Large intestine (tissue), 3 donors: ENCODE measurements around the gene AMELX. TPM values are rescaled to one million over a fixed set of nuclear protein-coding genes. Genes with fewer than 3 reads are reported as not detected.

Source experiments
- DNase-seq, 2 donors: peaks; one replicate each; pipeline versions ENCODE4 v3.0.0 to v3.0.0-alpha.2; 2013
- H3K27ac ChIP-seq: one replicate; pipeline ENCODE4 v1.5.1; 2013; ENCODE audit warnings: low read length
- H3K27me3 ChIP-seq: 2 replicates; pipeline ENCODE4 v1.6.1; 2013; ENCODE audit warnings: low read length; ENCODE audit not compliant: control insufficient read depth, insufficient read depth
- H3K36me3 ChIP-seq: 2 replicates; pipeline ENCODE4 v1.6.1; 2013; ENCODE audit warnings: low read length; ENCODE audit not compliant: control insufficient read depth, insufficient read depth
- H3K4me1 ChIP-seq: one replicate; pipeline ENCODE4 v1.6.1; 2013; ENCODE audit warnings: low read length; ENCODE audit not compliant: control insufficient read depth, insufficient read depth
- H3K4me3 ChIP-seq: one replicate; pipeline ENCODE4 v1.5.1; 2013; ENCODE audit warnings: low read length
- H3K9me3 ChIP-seq: one replicate; pipeline ENCODE4 v1.6.1; 2013; ENCODE audit warnings: mild to moderate bottlenecking, low read depth, low read length, moderate library complexity; ENCODE audit not compliant: control insufficient read depth
- WGBS: methylation state at CpG from one replicate; pipeline ENCODE4 v1.1.5; 2013; ENCODE audit warnings: low lambda C conversion rate; ENCODE audit not compliant: insufficient coverage; 5-methylcytosine and 5-hydroxymethylcytosine counted together
- polyA plus RNA-seq: library from polyadenylated mRNA; unstranded; fragments of 120-200 nt; gene quantifications from one replicate; pipeline ENCODE4 v1.2.1, GENCODE V29; 2013

The AMELX gene
- polyA plus RNA-seq, 1 donor: not detected

- H3K27ac ChIP-seq: peak overlapping the region; percentile 5
- no peaks in the 10 kb centered on the region for H3K36me3 ChIP-seq
- no peaks in the 10 kb centered on the region for H3K9me3 ChIP-seq
- H3K27me3 ChIP-seq: no peaks in the 10 kb centered on the region
- H3K4me1 ChIP-seq: peaks cover 12% of the 10 kb centered on the region
- no CpG with 5 or more reads among the region's 1 CpG for WGBS
- no peak overlapping the region for H3K4me3 ChIP-seq
- peak; percentile 30 to 62 for DNase-seq
Measured at GRCh38 chrX:11337292-11338009, 44.2 kb downstream of the AMELX start.

GRCh38 chrX:11341274-11342201, 48.3 kb downstream of the AMELX start:
- no peaks in the 10 kb centered on the region for H3K27me3 ChIP-seq
- H3K4me3 ChIP-seq: no peak overlapping the region
- WGBS: 0% methylated on average over 1 of the region's 10 CpGs
- no peaks in the 10 kb centered on the region for H3K9me3 ChIP-seq
- H3K4me1 ChIP-seq: peaks cover 8% of the 10 kb centered on the region
- peak overlapping the region; percentile 49 for H3K27ac ChIP-seq
- no peaks in the 10 kb centered on the region for H3K36me3 ChIP-seq
- peak; percentile 19 to 48 for DNase-seq

- no peak for DNase-seq
Measured at GRCh38 chrX:11342673-11343072, 49.5 kb downstream of the AMELX start.

GRCh38 chrX:11346121-11346682, 53.0 kb downstream of the AMELX start:
- no peaks in the 10 kb centered on the region for H3K9me3 ChIP-seq
- H3K4me3 ChIP-seq: no peak overlapping the region
- no CpG with 5 or more reads among the region's 2 CpGs for WGBS
- H3K4me1 ChIP-seq: peaks cover 7% of the 10 kb centered on the region
- no peak overlapping the region for H3K27ac ChIP-seq
- no peak for DNase-seq
- no peaks in the 10 kb centered on the region for H3K27me3 ChIP-seq
- H3K36me3 ChIP-seq: no peaks in the 10 kb centered on the region

More at GRCh38 chrX:11342673-11343072, 49.5 kb downstream of the AMELX start:
- no peaks in the 10 kb centered on the region for H3K36me3 ChIP-seq
- H3K4me1 ChIP-seq: peaks cover 6% of the 10 kb centered on the region
- no peaks in the 10 kb centered on the region for H3K9me3 ChIP-seq
- no peaks in the 10 kb centered on the region for H3K27me3 ChIP-seq
- H3K27ac ChIP-seq: no peak overlapping the region
- no peak overlapping the region for H3K4me3 ChIP-seq

GRCh38 chrX:11347300-11347699, 54.1 kb downstream of the AMELX start:
- peak in 1 of 2 donors; percentile 6 for DNase-seq
- no CpG with 5 or more reads among the region's 3 CpGs for WGBS
- peak overlapping the region; percentile 86 for H3K27ac ChIP-seq
- H3K36me3 ChIP-seq: no peaks in the 10 kb centered on the region
- H3K4me1 ChIP-seq: peaks cover 14% of the 10 kb centered on the region
- no peak overlapping the region for H3K4me3 ChIP-seq
- no peaks in the 10 kb centered on the region for H3K27me3 ChIP-seq
- H3K9me3 ChIP-seq: no peaks in the 10 kb centered on the region

DNA sequence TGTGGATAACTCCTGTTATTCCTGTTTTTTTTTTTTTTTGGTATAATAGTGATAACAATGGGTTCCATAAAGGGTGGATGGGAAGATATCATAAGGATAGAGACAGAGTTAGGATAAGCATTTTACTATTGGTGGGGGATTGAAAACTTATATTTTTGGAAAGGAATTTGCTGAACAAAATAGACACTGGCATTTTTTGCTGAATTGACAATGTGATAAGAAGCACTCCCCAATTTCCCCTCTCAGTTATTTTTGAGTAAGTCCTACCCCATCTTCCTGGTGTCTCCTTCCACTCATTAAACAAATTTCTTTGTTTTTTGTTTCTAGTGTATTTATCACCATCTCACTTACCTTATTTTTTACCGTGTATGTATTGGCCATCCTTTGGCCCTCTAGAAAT, 55.8 kb downstream of the AMELX start:
- Histone ChIP-seq H3K9me3 (no peaks in the 10 kb centered on the region), H3K4me3 (no peak overlapping the region), H3K27me3 (no peaks in the 10 kb centered on the region), H3K4me1 (peaks cover 14% of the 10 kb centered on the region), H3K36me3 (no peaks in the 10 kb centered on the region), H3K27ac (no peak overlapping the region)
- WGBS: no CpG with 5 or more reads among the region's 1 CpG
- no peak for DNase-seq

- DNase-seq: no peak
- H3K27ac ChIP-seq: no peak overlapping the region
- H3K27me3 ChIP-seq: no peaks in the 10 kb centered on the region
- no peaks in the 10 kb centered on the region for H3K9me3 ChIP-seq
- H3K36me3 ChIP-seq: no peaks in the 10 kb centered on the region
- WGBS: no CpG with 5 or more reads among the region's 2 CpGs
- H3K4me1 ChIP-seq: peaks cover 14% of the 10 kb centered on the region
- H3K4me3 ChIP-seq: no peak overlapping the region
Measured at GRCh38 chrX:11349661-11350337, 56.6 kb downstream of the AMELX start.

Other genes with a start within 250 kb of the AMELX start
- 30.9 TPM for gene HCCS, start 182.1 kb upstream of the AMELX start, polyA plus RNA-seq